ENCODE measurements around the gene ARF3. TPM values are rescaled to one million over a fixed set of nuclear protein-coding genes. Genes with fewer than 3 reads are reported as not detected.

ARF3 gene
- total RNA-seq, 1 donor from 2014 or later = 36.3 TPM

GRCh38 chr12:48981757-48982157, 24.5 kb upstream of the ARF3 start:
- DNase-seq (ENCODE audit: low read depth in 2 of 2) = no peak

GRCh38 chr12:48980953-48981756, 23.9 kb upstream of the ARF3 start:
- no peak for DNase-seq (ENCODE audit: low read depth in 2 of 2)

DNA sequence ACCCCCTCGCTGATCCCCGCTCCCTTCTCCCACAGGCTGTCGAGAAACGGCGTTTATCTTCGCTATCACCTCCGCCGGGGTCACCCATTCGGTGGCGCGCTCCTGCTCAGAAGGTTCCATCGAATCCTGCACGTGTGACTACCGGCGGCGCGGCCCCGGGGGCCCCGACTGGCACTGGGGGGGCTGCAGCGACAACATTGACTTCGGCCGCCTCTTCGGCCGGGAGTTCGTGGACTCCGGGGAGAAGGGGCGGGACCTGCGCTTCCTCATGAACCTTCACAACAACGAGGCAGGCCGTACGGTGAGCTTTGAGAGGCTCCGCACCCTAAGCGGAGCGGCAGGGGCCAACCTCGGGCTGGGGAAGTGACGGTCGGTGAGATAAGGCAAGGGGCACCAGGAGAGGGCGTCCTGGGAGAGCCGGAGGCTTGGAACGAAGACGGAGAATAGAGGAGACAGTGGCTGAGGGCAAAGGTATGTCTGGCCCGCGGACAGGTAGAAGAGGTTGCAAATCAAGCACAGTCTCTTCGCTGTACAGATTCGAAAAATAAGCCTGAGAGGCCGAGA, 23.2 kb upstream of the ARF3 start:
- no peak for DNase-seq (ENCODE audit: low read depth in 2 of 2)

GRCh38 chr12:48979602-48980388, 22.5 kb upstream of the ARF3 start:
- DNase-seq (ENCODE audit: low read depth in 2 of 2) = no peak

DNA sequence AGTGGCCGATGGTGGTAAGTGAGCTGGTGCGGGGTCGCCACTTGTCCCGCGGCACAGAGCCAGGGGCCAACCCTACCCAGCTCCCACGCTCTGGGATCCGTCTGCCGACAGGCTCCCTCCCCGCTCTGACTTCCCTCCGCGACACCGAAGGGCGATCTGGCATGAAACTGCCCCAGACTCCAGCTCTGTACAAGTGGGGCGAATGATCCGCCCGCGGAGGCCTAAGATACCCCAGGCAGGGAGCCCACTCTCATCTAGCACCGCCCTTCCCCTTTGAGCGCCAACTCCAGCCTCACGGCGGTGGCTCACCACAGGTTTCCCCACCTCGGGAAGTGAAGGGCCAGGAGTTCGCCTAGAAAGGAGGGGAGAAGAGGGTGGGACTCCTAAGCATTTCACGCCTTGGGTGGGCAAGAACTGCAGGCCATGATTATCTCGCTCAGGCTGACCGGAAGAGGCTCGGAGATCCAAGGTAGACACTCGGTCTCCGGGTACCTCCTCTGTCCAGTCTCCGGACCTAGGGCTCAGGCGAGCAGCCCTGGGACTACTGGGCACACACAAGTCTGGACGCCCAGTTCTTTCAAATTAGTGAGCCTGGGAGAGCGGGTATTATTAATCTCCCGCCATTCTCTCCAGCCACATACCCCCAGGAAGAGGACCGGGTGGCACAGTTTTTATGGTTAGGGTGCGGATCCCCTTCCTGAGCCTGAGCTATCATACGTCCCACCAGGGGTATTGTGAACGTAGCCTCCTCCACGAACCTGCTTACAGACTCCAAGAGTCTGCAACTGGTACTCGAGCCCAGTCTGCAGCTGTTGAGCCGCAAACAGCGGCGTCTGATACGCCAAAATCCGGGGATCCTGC, 21.7 kb upstream of the ARF3 start:
- DNase-seq (ENCODE audit: low read depth in 2 of 2) = no peak

- DNase-seq (ENCODE audit: low read depth in 2 of 2) = no peak
These were observed 21.0 kb upstream of the ARF3 start, which contains the start of gene WNT1 for GRCh38 chr12:48978291-48978740. TSS of gene WNT1 (plus strand) at chr12:48978322. CDS start at chr12:48978651, 329 bp downstream.

- peak; percentile 55 to 70 for DNase-seq (ENCODE audit: low read depth in 2 of 2)
These were observed 20.3 kb upstream of the ARF3 start for GRCh38 chr12:48977290-48978281.

- DNase-seq (ENCODE audit: low read depth in 2 of 2) = peak; percentile 72 to 73
These were observed 16.8 kb upstream of the ARF3 start for GRCh38 chr12:48973941-48974673.

GRCh38 chr12:48973531-48973930, 16.2 kb upstream of the ARF3 start:
- DNase-seq (ENCODE audit: low read depth in 2 of 2) = no peak

DNA sequence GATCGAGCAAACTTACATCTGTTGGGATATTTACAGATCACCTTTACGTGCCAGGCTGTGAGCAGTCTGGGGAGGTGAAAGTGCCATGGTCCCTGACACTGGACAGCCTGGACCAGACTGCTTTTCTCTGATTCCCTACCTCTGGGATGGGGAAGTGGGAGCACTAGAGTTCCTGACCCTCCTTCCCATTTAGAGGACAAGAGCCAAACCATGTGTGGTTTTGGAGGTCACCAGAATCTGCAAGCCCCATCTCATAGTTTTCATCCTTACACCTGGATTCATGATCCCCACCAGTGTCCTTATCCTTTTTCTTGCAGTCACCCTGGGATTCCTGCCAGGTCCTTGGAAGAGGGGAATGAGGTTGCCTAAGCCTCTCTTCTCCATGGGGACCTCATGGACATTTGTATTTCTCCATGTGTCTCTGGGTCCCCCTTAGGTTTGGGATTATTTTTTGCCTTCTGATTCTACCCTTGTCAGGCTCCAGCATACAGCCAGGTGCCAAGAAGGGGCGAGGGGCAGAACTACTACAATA, 15.7 kb upstream of the ARF3 start:
- DNase-seq (ENCODE audit: low read depth in 2 of 2) = no peak

GRCh38 chr12:48972213-48972951, 15.1 kb upstream of the ARF3 start:
- no peak for DNase-seq (ENCODE audit: low read depth in 2 of 2)

GRCh38 chr12:48970702-48971334, 13.5 kb upstream of the ARF3 start:
- no peak for DNase-seq (ENCODE audit: low read depth in 2 of 2)

- DNase-seq (ENCODE audit: low read depth in 2 of 2) = no peak
These were observed 12.8 kb upstream of the ARF3 start for GRCh38 chr12:48969833-48970701.

GRCh38 chr12:48969160-48969771, 12.0 kb upstream of the ARF3 start:
- no peak for DNase-seq (ENCODE audit: low read depth in 2 of 2)

DNA sequence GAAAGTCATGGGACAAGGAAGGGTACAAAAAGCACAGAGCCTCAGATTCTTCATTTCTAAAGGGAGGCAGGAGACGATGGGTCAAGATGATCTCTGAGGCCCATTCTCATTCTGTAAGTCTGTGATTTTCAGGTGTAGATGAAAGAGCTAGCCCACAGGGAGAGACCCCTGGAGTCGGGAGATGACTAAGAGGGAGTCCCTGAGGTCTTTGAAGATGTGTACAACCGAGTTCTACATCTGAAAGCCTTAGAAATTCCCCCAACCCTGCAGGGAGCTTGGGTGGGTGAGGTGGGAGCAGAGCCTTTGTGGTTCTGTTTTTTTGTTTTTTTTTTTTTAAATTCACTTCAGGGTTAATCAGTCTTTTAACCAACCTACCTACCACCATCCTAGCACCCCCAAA, 11.2 kb upstream of the ARF3 start:
- DNase-seq (ENCODE audit: low read depth in 2 of 2) = no peak

GRCh38 chr12:48967991-48968390, 10.7 kb upstream of the ARF3 start:
- no peak for DNase-seq (ENCODE audit: low read depth in 2 of 2)
